ENCODE results near the gene PARK7. TPM values are rescaled to one million over a fixed set of nuclear protein-coding genes. Genes with fewer than 3 reads are reported as not detected.

Gene PARK7
- total RNA-seq, 1 experiment from 2014 or later, result 448 TPM

- CTCF ChIA-PET, result interaction anchor here (0.6 to 0.7 kb wide), 2 partner anchors 12 to 24 kb away, joined by 5 read pairs; no protein-coding TSS in a partner anchor
- Histone ChIP-seq H3K27me3 (ENCODE audit: control insufficient read depth, insufficient read depth, low read length) (no peaks in the 10 kb centered on the region), H3K27ac (ENCODE audit: low read length) (peak overlapping the region; percentile 98), H3K4me1 (ENCODE audit: control insufficient read depth, insufficient read depth, low read length) (peaks cover 74% of the 10 kb centered on the region), H3K9me3 (ENCODE audit: control insufficient read depth, insufficient read depth, low read depth, low read length) (no peaks in the 10 kb centered on the region), H3K36me3 (ENCODE audit: control insufficient read depth, insufficient read depth, low read length) (no peaks in the 10 kb centered on the region), H3K4me3 (ENCODE audit: low read depth in 2 of 2, low read length in 2 of 2) (peak overlapping the region in 1 of 2 experiments; percentile 31; a peak in 2 of 4 replicates)
- in situ Hi-C loops (cut with HindIII; ENCODE audit: low pct_unique_long_range_greater_than_20kb, low sequenced_read_pairs), result no loop called here
- DNase-seq (ENCODE audit: low read depth, low spot score), result no peak
- peak; percentile 64 for TF ChIP-seq SIN3A (IDR thresholded peaks at IDR 0.05; ENCODE audit: borderline replicate concordance, insufficient read depth, low read depth, low read length)
- TF ChIP-seq REST (IDR thresholded peaks at IDR 0.05; ENCODE audit: insufficient read depth in 1 of 2, low read depth in 2 of 2, low read length in 1 of 2), result no peak
- TF ChIP-seq POLR2AphosphoS5 (IDR thresholded peaks at IDR 0.05; ENCODE audit: low read depth, low read length), result peak; percentile 78
- BruUV-seq (replicated peaks), result no TSS peak
- intact Hi-C loops (cut with micrococcal nuclease; ENCODE audit: unreplicated experiment), result no loop called here
- ATAC-seq, result peak; percentile 76
- POLR2A ChIA-PET, result interaction anchor here (0.7 kb wide), 2 partner anchors 298 to 934 kb away, joined by 3 to 8 read pairs; no protein-coding TSS in a partner anchor
Observed at GRCh38 chr1:8004803-8005573, 43.5 kb downstream of the PARK7 start.

GRCh38 chr1:8006037-8006963, 44.8 kb downstream of the PARK7 start:
- H3K27ac ChIP-seq (ENCODE audit: low read length), result peak overlapping the region; percentile 98
- peaks cover 7% of the 10 kb centered on the region for H3K36me3 ChIP-seq (ENCODE audit: control insufficient read depth, insufficient read depth, low read length)
- TSS peak; percentile 13 for BruUV-seq (replicated peaks)
- no peaks in the 10 kb centered on the region for H3K9me3 ChIP-seq (ENCODE audit: control insufficient read depth, insufficient read depth, low read depth, low read length)
- CTCF ChIA-PET, result interaction anchor here (0.7 kb wide), 1 partner anchor 304 kb away, joined by 3 read pairs; no protein-coding TSS in a partner anchor
- POLR2A ChIA-PET, result interaction anchor here (0.5 to 0.6 kb wide), 2 partner anchors 18 to 216 kb away, joined by 3 read pairs; no protein-coding TSS in a partner anchor
- H3K4me1 ChIP-seq (ENCODE audit: control insufficient read depth, insufficient read depth, low read length), result peaks cover 88% of the 10 kb centered on the region
- intact Hi-C loops (cut with micrococcal nuclease; ENCODE audit: unreplicated experiment), result no loop called here
- TF ChIP-seq, protein P1, sequence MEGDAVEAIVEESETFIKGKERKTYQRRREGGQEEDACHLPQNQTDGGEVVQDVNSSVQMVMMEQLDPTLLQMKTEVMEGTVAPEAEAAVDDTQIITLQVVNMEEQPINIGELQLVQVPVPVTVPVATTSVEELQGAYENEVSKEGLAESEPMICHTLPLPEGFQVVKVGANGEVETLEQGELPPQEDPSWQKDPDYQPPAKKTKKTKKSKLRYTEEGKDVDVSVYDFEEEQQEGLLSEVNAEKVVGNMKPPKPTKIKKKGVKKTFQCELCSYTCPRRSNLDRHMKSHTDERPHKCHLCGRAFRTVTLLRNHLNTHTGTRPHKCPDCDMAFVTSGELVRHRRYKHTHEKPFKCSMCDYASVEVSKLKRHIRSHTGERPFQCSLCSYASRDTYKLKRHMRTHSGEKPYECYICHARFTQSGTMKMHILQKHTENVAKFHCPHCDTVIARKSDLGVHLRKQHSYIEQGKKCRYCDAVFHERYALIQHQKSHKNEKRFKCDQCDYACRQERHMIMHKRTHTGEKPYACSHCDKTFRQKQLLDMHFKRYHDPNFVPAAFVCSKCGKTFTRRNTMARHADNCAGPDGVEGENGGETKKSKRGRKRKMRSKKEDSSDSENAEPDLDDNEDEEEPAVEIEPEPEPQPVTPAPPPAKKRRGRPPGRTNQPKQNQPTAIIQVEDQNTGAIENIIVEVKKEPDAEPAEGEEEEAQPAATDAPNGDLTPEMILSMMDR (IDR thresholded peaks at IDR 0.05), result no peak
- TF ChIP-seq SIN3A (IDR thresholded peaks at IDR 0.05; ENCODE audit: borderline replicate concordance, insufficient read depth, low read depth, low read length), result 0 out of 2 replicates have a peak, but pooled peaks have one; percentile 30
- peak; percentile 42; the same call in 1 of the 2 replicates for TF ChIP-seq TCF7L2 (IDR thresholded peaks at IDR 0.05; ENCODE audit: low read depth, low read length)
- in situ Hi-C loops (cut with HindIII; ENCODE audit: low pct_unique_long_range_greater_than_20kb, low sequenced_read_pairs), result no loop called here
- 0 out of 4 replicates have a peak overlapping the region, but pooled peaks of 1 of the 2 experiments have one; percentile 3 for H3K4me3 ChIP-seq (ENCODE audit: low read depth in 2 of 2, low read length in 2 of 2)
- ATAC-seq (0 out of 2 replicates have a peak, but pooled peaks have one; percentile 5), DNase-seq (ENCODE audit: low read depth, low spot score) (no peak)
- no peaks in the 10 kb centered on the region for H3K27me3 ChIP-seq (ENCODE audit: control insufficient read depth, insufficient read depth, low read length)

Data from Panc1 (cell line).